Measurements from ENCODE around the gene PRICKLE1. TPM values are rescaled to one million over a fixed set of nuclear protein-coding genes. Genes with fewer than 3 reads are reported as not detected.

PRICKLE1 gene
- total and polyA plus RNA-seq, 9 of the 15 experiments (the other 6 are each of a cell fraction or from before 2014, with no cell fraction given), result 0.22 to 0.85 (median 0.31) TPM

DNA sequence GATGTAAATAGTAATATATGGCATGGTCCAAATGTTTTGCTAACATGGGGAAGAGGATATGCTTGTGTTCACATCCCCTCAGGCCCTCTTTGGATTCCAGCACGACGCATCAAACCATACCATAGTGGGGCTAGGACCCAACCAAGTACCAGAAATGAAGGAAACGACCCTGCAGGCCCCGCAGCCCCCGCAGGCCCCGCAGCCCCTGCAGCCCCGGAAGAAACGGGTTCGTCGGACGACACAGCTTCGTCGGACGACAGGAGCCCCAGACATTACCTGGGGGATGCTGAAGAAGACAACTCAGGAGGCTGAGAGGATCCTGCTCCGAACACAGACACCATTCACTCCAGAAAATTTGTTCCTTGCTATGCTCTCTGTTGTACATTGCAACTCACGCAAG is 143.7 kb downstream of the PRICKLE1 start:
- Histone ChIP-seq H3K9ac (ENCODE audit: insufficient read depth in 1 of 2, low read depth in 2 of 2, low read length in 2 of 2) (no peak overlapping the region), H2AFZ (ENCODE audit: low read depth, low read length) (no peak overlapping the region), H3K79me2 (ENCODE audit: control insufficient read depth, insufficient read depth, low read length) (no peaks in the 10 kb centered on the region), H3K4me1 (replicated peaks in 1 of 2; ENCODE audit: control insufficient read depth in 2 of 2, insufficient read depth in 2 of 2, low read length in 2 of 2) (peaks cover 8 to 35% of the 10 kb centered on the region in 2 experiments; a peak in 4 of 5 replicates), H3K9me1 (ENCODE audit: control insufficient read depth, insufficient read depth, low read length) (no peaks in the 10 kb centered on the region), H3K4me3 (no peak overlapping the region), H3K27ac (ENCODE audit: extremely low read depth, low read depth, low read length) (no peak overlapping the region), H3K4me2 (ENCODE audit: insufficient read depth, low read length) (no peak overlapping the region), H3K27me3 (ENCODE audit: control insufficient read depth in 2 of 2, insufficient read depth in 2 of 2, low read length in 2 of 2) (no peaks in the 10 kb centered on the region), H3K9me3 (replicated peaks; ENCODE audit: control insufficient read depth, insufficient read depth, low read depth, low read length) (no peaks in the 10 kb centered on the region), H4K20me1 (replicated peaks; ENCODE audit: control insufficient read depth, insufficient read depth, low read length) (no peaks in the 10 kb centered on the region), H3K36me3 (ENCODE audit: control insufficient read depth, insufficient read depth, low read length) (peaks cover 33% of the 10 kb centered on the region; the same call in 2 of the 3 replicates)
- TF ChIP-seq, protein P1, sequence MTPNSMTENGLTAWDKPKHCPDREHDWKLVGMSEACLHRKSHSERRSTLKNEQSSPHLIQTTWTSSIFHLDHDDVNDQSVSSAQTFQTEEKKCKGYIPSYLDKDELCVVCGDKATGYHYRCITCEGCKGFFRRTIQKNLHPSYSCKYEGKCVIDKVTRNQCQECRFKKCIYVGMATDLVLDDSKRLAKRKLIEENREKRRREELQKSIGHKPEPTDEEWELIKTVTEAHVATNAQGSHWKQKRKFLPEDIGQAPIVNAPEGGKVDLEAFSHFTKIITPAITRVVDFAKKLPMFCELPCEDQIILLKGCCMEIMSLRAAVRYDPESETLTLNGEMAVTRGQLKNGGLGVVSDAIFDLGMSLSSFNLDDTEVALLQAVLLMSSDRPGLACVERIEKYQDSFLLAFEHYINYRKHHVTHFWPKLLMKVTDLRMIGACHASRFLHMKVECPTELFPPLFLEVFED (CRISPR knock-in tag; conservative IDR thresholded peaks at IDR 0.05), result no peak
- no peak for TF ChIP-seq ZNF778 (CRISPR knock-in tag; IDR thresholded peaks at IDR 0.05)
- TF ChIP-seq ZNF695 (CRISPR knock-in tag; IDR thresholded peaks at IDR 0.05), result no peak
- no peak for TF ChIP-seq ZSCAN32 (CRISPR knock-in tag; IDR thresholded peaks at IDR 0.05)
- TF ChIP-seq, protein P2, sequence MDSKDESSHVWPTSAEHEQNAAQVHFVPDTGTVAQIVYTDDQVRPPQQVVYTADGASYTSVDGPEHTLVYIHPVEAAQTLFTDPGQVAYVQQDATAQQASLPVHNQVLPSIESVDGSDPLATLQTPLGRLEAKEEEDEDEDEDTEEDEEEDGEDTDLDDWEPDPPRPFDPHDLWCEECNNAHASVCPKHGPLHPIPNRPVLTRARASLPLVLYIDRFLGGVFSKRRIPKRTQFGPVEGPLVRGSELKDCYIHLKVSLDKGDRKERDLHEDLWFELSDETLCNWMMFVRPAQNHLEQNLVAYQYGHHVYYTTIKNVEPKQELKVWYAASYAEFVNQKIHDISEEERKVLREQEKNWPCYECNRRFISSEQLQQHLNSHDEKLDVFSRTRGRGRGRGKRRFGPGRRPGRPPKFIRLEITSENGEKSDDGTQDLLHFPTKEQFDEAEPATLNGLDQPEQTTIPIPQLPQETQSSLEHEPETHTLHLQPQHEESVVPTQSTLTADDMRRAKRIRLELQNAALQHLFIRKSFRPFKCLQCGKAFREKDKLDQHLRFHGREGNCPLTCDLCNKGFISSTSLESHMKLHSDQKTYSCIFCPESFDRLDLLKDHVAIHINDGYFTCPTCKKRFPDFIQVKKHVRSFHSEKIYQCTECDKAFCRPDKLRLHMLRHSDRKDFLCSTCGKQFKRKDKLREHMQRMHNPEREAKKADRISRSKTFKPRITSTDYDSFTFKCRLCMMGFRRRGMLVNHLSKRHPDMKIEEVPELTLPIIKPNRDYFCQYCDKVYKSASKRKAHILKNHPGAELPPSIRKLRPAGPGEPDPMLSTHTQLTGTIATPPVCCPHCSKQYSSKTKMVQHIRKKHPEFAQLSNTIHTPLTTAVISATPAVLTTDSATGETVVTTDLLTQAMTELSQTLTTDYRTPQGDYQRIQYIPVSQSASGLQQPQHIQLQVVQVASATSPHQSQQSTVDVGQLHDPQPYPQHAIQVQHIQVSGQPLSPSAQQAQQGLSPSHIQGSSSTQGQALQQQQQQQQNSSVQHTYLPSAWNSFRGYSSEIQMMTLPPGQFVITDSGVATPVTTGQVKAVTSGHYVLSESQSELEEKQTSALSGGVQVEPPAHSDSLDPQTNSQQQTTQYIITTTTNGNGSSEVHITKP (IDR thresholded peaks at IDR 0.05; ENCODE audit: partially characterized antibody), result no peak
- TF ChIP-seq, protein P3, sequence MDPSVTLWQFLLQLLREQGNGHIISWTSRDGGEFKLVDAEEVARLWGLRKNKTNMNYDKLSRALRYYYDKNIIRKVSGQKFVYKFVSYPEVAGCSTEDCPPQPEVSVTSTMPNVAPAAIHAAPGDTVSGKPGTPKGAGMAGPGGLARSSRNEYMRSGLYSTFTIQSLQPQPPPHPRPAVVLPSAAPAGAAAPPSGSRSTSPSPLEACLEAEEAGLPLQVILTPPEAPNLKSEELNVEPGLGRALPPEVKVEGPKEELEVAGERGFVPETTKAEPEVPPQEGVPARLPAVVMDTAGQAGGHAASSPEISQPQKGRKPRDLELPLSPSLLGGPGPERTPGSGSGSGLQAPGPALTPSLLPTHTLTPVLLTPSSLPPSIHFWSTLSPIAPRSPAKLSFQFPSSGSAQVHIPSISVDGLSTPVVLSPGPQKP (CRISPR knock-in tag; IDR thresholded peaks at IDR 0.05), result no peak
- TF ChIP-seq, protein P4, sequence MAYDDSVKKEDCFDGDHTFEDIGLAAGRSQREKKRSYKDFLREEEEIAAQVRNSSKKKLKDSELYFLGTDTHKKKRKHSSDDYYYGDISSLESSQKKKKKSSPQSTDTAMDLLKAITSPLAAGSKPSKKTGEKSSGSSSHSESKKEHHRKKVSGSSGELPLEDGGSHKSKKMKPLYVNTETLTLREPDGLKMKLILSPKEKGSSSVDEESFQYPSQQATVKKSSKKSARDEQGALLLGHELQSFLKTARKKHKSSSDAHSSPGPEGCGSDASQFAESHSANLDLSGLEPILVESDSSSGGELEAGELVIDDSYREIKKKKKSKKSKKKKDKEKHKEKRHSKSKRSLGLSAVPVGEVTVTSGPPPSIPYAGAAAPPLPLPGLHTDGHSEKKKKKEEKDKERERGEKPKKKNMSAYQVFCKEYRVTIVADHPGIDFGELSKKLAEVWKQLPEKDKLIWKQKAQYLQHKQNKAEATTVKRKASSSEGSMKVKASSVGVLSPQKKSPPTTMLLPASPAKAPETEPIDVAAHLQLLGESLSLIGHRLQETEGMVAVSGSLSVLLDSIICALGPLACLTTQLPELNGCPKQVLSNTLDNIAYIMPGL (CRISPR knock-in tag; IDR thresholded peaks at IDR 0.05), result no peak
- WGBS (ENCODE audit: insufficient coverage, low coverage, missing lambda C conversion rate), result 99% methylated on average over 14 of the region's 16 CpGs
- no TSS peak for BruUV-seq (replicated peaks)
- no peak for FAIRE-seq
- no peak for ATAC-seq
- ChIA-PET CTCF (ENCODE audit: low intra/inter-chr PET ratio) (no interaction called here), POLR2A (no interaction called here)
- intact Hi-C loops (cut with micrococcal nuclease), result no loop called here
- in situ Hi-C loops (cut with MboI), result no loop called here
- no peak for DNase-seq (ENCODE audit: extremely low read depth in 1 of 4, low spot score in 3 of 4)
